ENCODE measurements around the gene MGAT3. TPM values are rescaled to one million over a fixed set of nuclear protein-coding genes. Genes with fewer than 3 reads are reported as not detected.

MGAT3 gene
- total and polyA plus RNA-seq, 2 donors (not counting 3 experiments of a cell fraction or from before 2014, with no cell fraction given) = not detected

DNA sequence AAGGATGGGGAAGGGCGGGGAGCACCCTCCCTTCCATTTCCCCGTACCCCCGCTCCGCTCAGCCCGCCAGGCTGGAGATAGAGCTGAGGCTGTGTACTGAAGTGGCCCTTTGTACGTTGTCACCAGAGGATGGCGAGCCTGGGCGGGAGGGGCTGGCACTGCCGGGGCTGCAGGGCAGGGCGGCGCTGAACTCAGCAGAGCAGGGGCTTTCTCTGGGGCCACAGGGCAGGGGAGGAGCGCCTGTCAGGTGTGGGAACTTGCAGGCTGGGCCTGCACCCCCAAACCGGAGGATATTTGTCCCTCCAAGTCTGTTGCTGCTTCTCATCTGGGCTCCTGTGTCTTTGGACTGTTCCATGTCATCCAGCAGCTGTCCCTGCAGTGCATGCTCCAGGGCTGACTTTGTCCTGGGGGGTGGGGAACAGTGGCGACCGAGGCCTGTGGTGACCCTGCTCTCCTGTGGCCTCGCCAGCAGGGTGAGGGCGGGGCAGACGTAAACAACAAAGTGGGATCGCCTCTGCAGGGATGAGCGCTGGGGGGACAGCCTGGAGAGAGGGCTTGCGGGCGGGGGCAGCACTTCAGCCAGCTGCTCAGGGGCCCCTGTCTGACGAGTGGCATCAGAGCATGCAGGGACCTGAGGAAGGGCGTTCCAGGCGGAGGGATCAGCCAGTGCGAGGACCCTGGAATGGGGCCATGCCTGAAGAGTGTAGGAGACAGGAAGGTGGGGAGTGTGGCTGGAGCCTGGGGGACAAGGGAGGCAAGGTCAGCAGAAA, 13.1 kb downstream of the MGAT3 start:
- Histone ChIP-seq H3K4me3 (replicated peaks in 1 of 3; ENCODE audit: insufficient read depth in 1 of 3, low read depth in 1 of 3, low read length in 3 of 3) (no peak overlapping the region), H2AFZ (ENCODE audit: low read depth, low read length) (no peak overlapping the region), H3K9me1 (replicated peaks; ENCODE audit: control insufficient read depth, extremely low read depth, insufficient read depth, low read length) (no peaks in the 10 kb centered on the region), H3K27me3 (ENCODE audit: control insufficient read depth in 2 of 2, insufficient read depth in 2 of 2, low read length in 2 of 2) (no peaks in the 10 kb centered on the region), H3K36me3 (ENCODE audit: control insufficient read depth in 2 of 2, extremely low read depth in 1 of 2, insufficient read depth in 2 of 2, low read length in 2 of 2) (no peaks in the 10 kb centered on the region), H3K4me1 (ENCODE audit: control insufficient read depth, extremely low read depth, insufficient read depth, low read length) (peaks cover 3% of the 10 kb centered on the region), H3K27ac (ENCODE audit: insufficient read depth, low read depth, low read length) (no peak overlapping the region), H3K79me2 (ENCODE audit: control insufficient read depth, insufficient read depth, low read length) (no peaks in the 10 kb centered on the region), H3K9me3 (replicated peaks; ENCODE audit: control insufficient read depth, insufficient read depth, low read length) (no peaks in the 10 kb centered on the region), H4K20me1 (replicated peaks; ENCODE audit: control insufficient read depth, extremely low read depth, insufficient read depth, low read length) (no peaks in the 10 kb centered on the region), H3K4me2 (ENCODE audit: insufficient read depth, low read length) (no peak overlapping the region), H3K9ac (replicated peaks; ENCODE audit: extremely low read depth, insufficient read depth, low read length) (no peak overlapping the region)
- POLR2A ChIA-PET = no interaction called here
- BruUV-seq (replicated peaks) = no TSS peak
- CTCF ChIA-PET = no interaction called here
- dilution Hi-C loops (cut with MboI; ENCODE audit: extremely low pct_ligation_motif_present, low sequenced_read_pairs) (no loop called here), intact Hi-C loops (cut with micrococcal nuclease) (no loop called here)
- DNase-seq (ENCODE audit: low read depth, low spot score) (no peak), FAIRE-seq (no peak)
- TF ChIP-seq, protein P1, sequence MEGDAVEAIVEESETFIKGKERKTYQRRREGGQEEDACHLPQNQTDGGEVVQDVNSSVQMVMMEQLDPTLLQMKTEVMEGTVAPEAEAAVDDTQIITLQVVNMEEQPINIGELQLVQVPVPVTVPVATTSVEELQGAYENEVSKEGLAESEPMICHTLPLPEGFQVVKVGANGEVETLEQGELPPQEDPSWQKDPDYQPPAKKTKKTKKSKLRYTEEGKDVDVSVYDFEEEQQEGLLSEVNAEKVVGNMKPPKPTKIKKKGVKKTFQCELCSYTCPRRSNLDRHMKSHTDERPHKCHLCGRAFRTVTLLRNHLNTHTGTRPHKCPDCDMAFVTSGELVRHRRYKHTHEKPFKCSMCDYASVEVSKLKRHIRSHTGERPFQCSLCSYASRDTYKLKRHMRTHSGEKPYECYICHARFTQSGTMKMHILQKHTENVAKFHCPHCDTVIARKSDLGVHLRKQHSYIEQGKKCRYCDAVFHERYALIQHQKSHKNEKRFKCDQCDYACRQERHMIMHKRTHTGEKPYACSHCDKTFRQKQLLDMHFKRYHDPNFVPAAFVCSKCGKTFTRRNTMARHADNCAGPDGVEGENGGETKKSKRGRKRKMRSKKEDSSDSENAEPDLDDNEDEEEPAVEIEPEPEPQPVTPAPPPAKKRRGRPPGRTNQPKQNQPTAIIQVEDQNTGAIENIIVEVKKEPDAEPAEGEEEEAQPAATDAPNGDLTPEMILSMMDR (IDR thresholded peaks at IDR 0.05; ENCODE audit: extremely low read depth in 1 of 2, insufficient read depth in 1 of 2, low read depth in 1 of 2, low read length in 2 of 2) = no peak
- TF ChIP-seq, protein P2, sequence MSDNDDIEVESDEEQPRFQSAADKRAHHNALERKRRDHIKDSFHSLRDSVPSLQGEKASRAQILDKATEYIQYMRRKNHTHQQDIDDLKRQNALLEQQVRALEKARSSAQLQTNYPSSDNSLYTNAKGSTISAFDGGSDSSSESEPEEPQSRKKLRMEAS (IDR thresholded peaks at IDR 0.05; ENCODE audit: insufficient read depth, insufficient read length) = no peak
- no peak for TF ChIP-seq MYC (IDR thresholded peaks at IDR 0.05; ENCODE audit: low read depth, low read length)
- TF ChIP-seq EZH2 (IDR thresholded peaks at IDR 0.05; ENCODE audit: borderline replicate concordance, low read depth, low read length, severe bottlenecking) = no peak
- no peak for TF ChIP-seq FOS (IDR thresholded peaks at IDR 0.05; ENCODE audit: borderline replicate concordance, insufficient read depth, low read length)
- no peak for TF ChIP-seq GATA2 (IDR thresholded peaks at IDR 0.05; ENCODE audit: insufficient read depth, insufficient read length, low read depth, low read length)
- TF ChIP-seq POLR2A (IDR thresholded peaks at IDR 0.05; ENCODE audit: low read depth, low read length) = no peak
- TF ChIP-seq JUN (IDR thresholded peaks at IDR 0.05; ENCODE audit: borderline replicate concordance, insufficient read depth, insufficient read length, low read depth) = no peak
- no peak for TF ChIP-seq POLR2AphosphoS5 (IDR thresholded peaks at IDR 0.05; ENCODE audit: insufficient read depth, low read depth, low read length)

Measured in endothelial cell of umbilical vein (primary cell).